Smooth muscle cell of the coronary artery (primary cell): Measurements from ENCODE around the gene NOS1. TPM values are rescaled to one million over a fixed set of nuclear protein-coding genes. Genes with fewer than 3 reads are reported as not detected.

Experiments
- total RNA-seq: library from RNA; depleted of rRNA; stranded (reverse); fragments of >200 nt; gene quantifications from 2 replicates; pipeline ENCODE4 v1.2.3, GENCODE V29; 2014; ENCODE audit warnings: low replicate concordance

Gene NOS1
- total RNA-seq = not detected in 2 replicates

GRCh38 chr12:117361347-117361751 lies at the start of gene NOS1:
Gene NOS1 (minus strand): TSS chr12:117361626. CDS start chr12:117331069, 30,557 bp downstream.

GRCh38 chr12:117190210-117190781 lies 171.1 kb downstream of the NOS1 start, which contains the start of gene FBXO21:
Gene FBXO21 (minus strand): TSS chr12:117190470. CDS start chr12:117190456, 14 bp downstream.

Other genes with a start within 250 kb of the NOS1 start
- gene FBXO21, start 171.2 kb downstream of the NOS1 start, total RNA-seq = 138 and 217 TPM in 2 replicates